Smooth muscle cell (in vitro differentiated cells): Measurements from ENCODE around the gene PRKG1. TPM values are rescaled to one million over a fixed set of nuclear protein-coding genes. Genes with fewer than 3 reads are reported as not detected.

Source experiments
- DNase-seq: peaks from one replicate; lab custom pipeline; 2025; ENCODE audit not compliant: unreplicated experiment; lab: John Stamatoyannopoulos, UW
- H2AFZ ChIP-seq: fragments of 200-600 bp; sonication (generic); 2 replicates; pipeline ENCODE4 v1.6.0; 2016; ENCODE audit warnings: antibody characterized with exemption, low read depth, mild to moderate bottlenecking
- H3F3A ChIP-seq: fragments of 200-600 bp; sonication (generic); 2 replicates; pipeline ENCODE4 v1.6.0; 2017; ENCODE audit warnings: antibody characterized with exemption, low read depth
- H3K27ac ChIP-seq: fragments of 200-600 bp; sonication (generic); 2 replicates; pipeline ENCODE4 v1.5.1; 2016; ENCODE audit warnings: low read depth, mild to moderate bottlenecking
- H3K27me3 ChIP-seq: fragments of 200-600 bp; sonication (generic); 2 replicates; pipeline ENCODE4 v1.6.1; 2016; ENCODE audit warnings: low read depth, mild to moderate bottlenecking
- H3K36me3 ChIP-seq: fragments of 200-600 bp; sonication (generic); 2 replicates; pipeline ENCODE4 v1.5.1; 2016; ENCODE audit warnings: low read depth
- H3K4me1 ChIP-seq: fragments of 200-600 bp; sonication (generic); 2 replicates; pipeline ENCODE4 v1.5.1; 2016; ENCODE audit warnings: low read depth
- H3K4me2 ChIP-seq: fragments of 200-600 bp; sonication (generic); 2 replicates; pipeline ENCODE4 v1.6.0; 2016; ENCODE audit warnings: mild to moderate bottlenecking
- H3K4me3 ChIP-seq: fragments of 200-600 bp; sonication (generic); 2 replicates; pipeline ENCODE4 v1.5.1; 2016; ENCODE audit warnings: mild to moderate bottlenecking
- H3K79me2 ChIP-seq: fragments of 200-600 bp; sonication (generic); 2 replicates; pipeline ENCODE4 v1.6.0; 2016; ENCODE audit warnings: low read depth, mild to moderate bottlenecking
- H3K9ac ChIP-seq: fragments of 200-600 bp; sonication (generic); 2 replicates; pipeline ENCODE4 v1.6.0; 2016; ENCODE audit warnings: low read depth
- H3K9me3 ChIP-seq: fragments of 200-600 bp; sonication (generic); replicated peaks from 2 replicates; pipeline ENCODE4 v1.5.1; 2016; ENCODE audit warnings: low read depth
- H4K20me1 ChIP-seq: fragments of 200-600 bp; sonication (generic); 2 replicates; pipeline ENCODE4 v1.6.0; 2016; ENCODE audit warnings: low read depth
- WGBS: methylation state at CpG from one replicate; pipeline ENCODE4 v1.1.7; 2016; ENCODE audit warnings: low lambda C conversion rate; 5-methylcytosine and 5-hydroxymethylcytosine counted together
- polyA plus RNA-seq: library from polyadenylated mRNA; unstranded; fragments of >200 nt; fragmentation: Nextera tagmentation; extraction: Ambion mirVana; gene quantifications from 2 replicates; pipeline ENCODE4 v1.2.1, GENCODE V29; 2016
- total RNA-seq: library from RNA; depleted of rRNA; stranded (reverse); fragments of >200 nt; gene quantifications from 2 replicates; pipeline ENCODE4 v1.2.3, GENCODE V29; 2014
- TF ChIP-seq, protein P1 (sequence below): fragments of 200-600 bp; sonication (generic); IDR thresholded peaks from 2 replicates; pipeline ENCODE4 v1.5.1; 2017; ENCODE audit warnings: borderline replicate concordance, mild to moderate bottlenecking, antibody characterized with exemption; ENCODE audit not compliant: insufficient read depth, poor library complexity, severe bottlenecking

PRKG1 gene
- total and polyA plus RNA-seq, 2 experiments from 2014 or later, result 7.2 to 13.4 TPM

DNA sequence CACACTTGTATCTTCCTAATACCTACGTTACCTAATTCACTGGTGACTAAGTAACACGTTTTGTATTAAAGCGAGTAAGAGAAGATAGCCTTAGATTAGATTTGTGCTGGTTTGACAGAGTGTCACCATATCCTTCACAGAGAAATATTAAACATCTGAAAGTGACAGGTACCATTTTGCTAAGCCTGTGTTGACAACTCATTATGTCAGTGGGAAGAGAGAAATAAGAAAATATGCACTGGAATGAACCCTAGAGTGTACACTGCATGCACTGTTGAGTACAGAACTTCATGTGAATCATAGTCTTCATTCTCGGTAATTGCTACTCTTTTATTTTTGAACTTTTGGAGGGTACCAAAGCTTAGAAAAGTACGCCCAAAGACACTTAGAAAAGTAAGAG lies 10.9 kb downstream of the PRKG1 start:
- Histone ChIP-seq H4K20me1 (no peaks in the 10 kb centered on the region), H3K79me2 (no peaks in the 10 kb centered on the region), H3F3A (no peaks in the 10 kb centered on the region), H3K4me1 (peaks cover 9% of the 10 kb centered on the region), H3K4me2 (no peak overlapping the region), H3K36me3 (no peaks in the 10 kb centered on the region), H2AFZ (no peak overlapping the region), H3K27ac (no peak overlapping the region), H3K4me3 (no peak overlapping the region), H3K9me3 (no peaks in the 10 kb centered on the region), H3K27me3 (no peaks in the 10 kb centered on the region), H3K9ac (no peak overlapping the region)
- TF ChIP-seq, protein P1, sequence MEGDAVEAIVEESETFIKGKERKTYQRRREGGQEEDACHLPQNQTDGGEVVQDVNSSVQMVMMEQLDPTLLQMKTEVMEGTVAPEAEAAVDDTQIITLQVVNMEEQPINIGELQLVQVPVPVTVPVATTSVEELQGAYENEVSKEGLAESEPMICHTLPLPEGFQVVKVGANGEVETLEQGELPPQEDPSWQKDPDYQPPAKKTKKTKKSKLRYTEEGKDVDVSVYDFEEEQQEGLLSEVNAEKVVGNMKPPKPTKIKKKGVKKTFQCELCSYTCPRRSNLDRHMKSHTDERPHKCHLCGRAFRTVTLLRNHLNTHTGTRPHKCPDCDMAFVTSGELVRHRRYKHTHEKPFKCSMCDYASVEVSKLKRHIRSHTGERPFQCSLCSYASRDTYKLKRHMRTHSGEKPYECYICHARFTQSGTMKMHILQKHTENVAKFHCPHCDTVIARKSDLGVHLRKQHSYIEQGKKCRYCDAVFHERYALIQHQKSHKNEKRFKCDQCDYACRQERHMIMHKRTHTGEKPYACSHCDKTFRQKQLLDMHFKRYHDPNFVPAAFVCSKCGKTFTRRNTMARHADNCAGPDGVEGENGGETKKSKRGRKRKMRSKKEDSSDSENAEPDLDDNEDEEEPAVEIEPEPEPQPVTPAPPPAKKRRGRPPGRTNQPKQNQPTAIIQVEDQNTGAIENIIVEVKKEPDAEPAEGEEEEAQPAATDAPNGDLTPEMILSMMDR, result no peak
- DNase-seq, result no peak
- 92% methylated on average over 5 of the region's 5 CpGs for WGBS

DNA sequence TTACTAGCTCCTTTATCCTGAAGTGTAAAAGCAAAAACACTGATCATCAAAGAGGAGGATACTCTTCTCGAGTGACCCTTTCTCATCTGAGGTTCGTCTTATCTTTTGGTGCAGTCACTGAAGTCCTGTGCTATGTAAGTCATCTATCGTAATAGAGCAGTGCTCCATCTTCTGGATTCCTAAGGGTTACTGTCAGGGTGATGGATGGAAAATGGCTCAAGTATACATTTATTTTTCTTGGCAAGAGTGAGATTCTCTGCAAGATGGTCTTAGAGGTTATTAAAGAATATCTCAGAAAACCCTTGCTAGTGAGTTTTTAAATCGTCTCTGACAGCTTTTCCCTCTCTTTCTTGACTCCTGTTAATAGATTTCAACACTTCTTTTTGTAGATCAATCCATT lies 12.4 kb downstream of the PRKG1 start:
- Histone ChIP-seq H3K4me2 (no peak overlapping the region), H3K9ac (no peak overlapping the region)

DNA sequence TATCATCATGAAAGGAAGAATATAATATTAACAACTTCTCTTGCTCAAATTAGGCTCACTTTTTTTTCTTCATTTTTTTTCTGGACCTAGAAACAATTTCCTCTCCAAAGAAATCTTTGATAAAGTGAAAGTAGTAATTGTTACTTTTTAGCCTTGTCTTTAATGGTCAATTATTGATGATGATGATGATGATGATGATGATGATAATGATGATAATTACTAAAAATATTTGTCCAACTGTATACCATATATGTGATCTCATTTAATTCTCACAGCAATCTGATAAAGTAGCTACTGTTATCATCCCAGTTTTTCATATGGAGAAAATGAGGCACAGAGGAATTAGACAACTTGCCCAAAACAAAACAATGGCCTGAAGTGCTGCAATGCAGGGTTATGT lies 12.8 kb downstream of the PRKG1 start:
- no peak for DNase-seq
- TF ChIP-seq, protein P1, result no peak
- H3K9ac ChIP-seq, result no peak overlapping the region
- H3K36me3 ChIP-seq, result no peaks in the 10 kb centered on the region
- H4K20me1 ChIP-seq, result peaks cover 5% of the 10 kb centered on the region
- no peaks in the 10 kb centered on the region for H3K27me3 ChIP-seq
- no peaks in the 10 kb centered on the region for H3K79me2 ChIP-seq
- no peaks in the 10 kb centered on the region for H3F3A ChIP-seq
- H3K4me3 ChIP-seq, result no peak overlapping the region
- no peak overlapping the region for H2AFZ ChIP-seq
- H3K9me3 ChIP-seq, result no peaks in the 10 kb centered on the region
- peaks cover 9% of the 10 kb centered on the region for H3K4me1 ChIP-seq
- no peak overlapping the region for H3K27ac ChIP-seq
- H3K4me2 ChIP-seq, result no peak overlapping the region

More for the DNA sequence above, 12.4 kb downstream of the PRKG1 start:
- no peaks in the 10 kb centered on the region for H3K27me3 ChIP-seq
- H3F3A ChIP-seq, result no peaks in the 10 kb centered on the region
- H3K27ac ChIP-seq, result no peak overlapping the region
- no peak for DNase-seq
- H2AFZ ChIP-seq, result no peak overlapping the region
- H3K4me3 ChIP-seq, result no peak overlapping the region
- 92% methylated on average over 4 of the region's 4 CpGs for WGBS
- TF ChIP-seq, protein P1, result no peak
- no peaks in the 10 kb centered on the region for H3K79me2 ChIP-seq
- H3K4me1 ChIP-seq, result peaks cover 9% of the 10 kb centered on the region
- peaks cover 1% of the 10 kb centered on the region for H4K20me1 ChIP-seq
- no peaks in the 10 kb centered on the region for H3K9me3 ChIP-seq
- no peaks in the 10 kb centered on the region for H3K36me3 ChIP-seq

DNA sequence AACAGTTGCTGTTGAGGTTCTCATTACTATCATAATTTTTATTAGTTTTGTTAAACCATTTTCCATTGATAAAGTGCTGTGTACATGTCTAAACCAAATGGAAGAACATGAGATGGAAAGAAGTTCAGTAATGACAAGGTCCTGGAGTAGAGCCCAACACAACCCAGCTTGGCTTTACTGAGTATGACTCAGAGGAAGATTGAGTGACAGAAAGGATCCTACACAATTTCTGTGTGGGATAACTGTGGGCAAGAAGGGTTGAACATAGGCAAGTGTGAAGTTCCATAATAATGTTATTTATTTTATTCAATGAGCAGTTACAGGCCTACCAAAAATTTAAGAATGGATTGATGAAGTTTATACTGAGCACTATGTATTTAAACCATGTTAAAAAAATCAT lies 15.9 kb downstream of the PRKG1 start:
- H3K79me2 ChIP-seq, result no peaks in the 10 kb centered on the region
- no peaks in the 10 kb centered on the region for H3K27me3 ChIP-seq
- DNase-seq, result no peak
- TF ChIP-seq, protein P1, result no peak
- no peaks in the 10 kb centered on the region for H3F3A ChIP-seq
- H3K9ac ChIP-seq, result no peak overlapping the region
- H4K20me1 ChIP-seq, result peaks cover 16% of the 10 kb centered on the region
- no peak overlapping the region for H3K4me3 ChIP-seq
- H3K4me1 ChIP-seq, result no peaks in the 10 kb centered on the region
- H3K36me3 ChIP-seq, result no peaks in the 10 kb centered on the region
- H3K4me2 ChIP-seq, result no peak overlapping the region
- H3K27ac ChIP-seq, result no peak overlapping the region
- H3K9me3 ChIP-seq, result no peaks in the 10 kb centered on the region
- H2AFZ ChIP-seq, result no peak overlapping the region
